GM19240 (cell line): ENCODE measurements around the gene MALT1.
A peak's percentile ranks its signal among the peaks of the same experiment; 100 is the strongest.
"Not testable (repeated sequence)": the region's sequence is repeated elsewhere in the genome, so short reads cannot be mapped to it uniquely, and the experiment has no call there.

ENCODE experiments used
- DNase-seq: peaks from one replicate; pipeline ENCODE4 v3.0.0; 2011; ENCODE audit warnings: low spot score; ENCODE audit not compliant: insufficient read length

MALT1 gene

DNA sequence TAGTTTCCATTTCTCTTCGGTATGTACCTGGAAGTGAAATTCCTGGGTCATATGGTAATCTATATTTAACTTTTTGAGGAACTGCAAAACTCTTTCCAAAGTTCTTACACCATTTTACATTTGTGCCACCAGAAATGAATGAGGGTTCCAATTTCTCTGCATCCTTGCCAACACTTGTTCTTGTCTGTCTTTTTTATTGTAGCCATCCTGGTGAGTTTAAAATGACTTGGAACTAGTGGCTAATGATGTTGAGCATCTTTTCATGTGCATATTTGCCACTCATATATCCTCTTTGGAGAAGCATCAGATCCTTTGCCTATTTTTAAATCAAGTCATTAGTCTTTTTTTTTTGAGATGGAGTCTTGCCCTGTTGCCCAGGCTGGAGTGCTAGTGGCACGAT lies 59.4 kb downstream of the MALT1 start:
- no peak for DNase-seq

- no peak for DNase-seq
These were observed 61.2 kb downstream of the MALT1 start for GRCh38 chr18:58732471-58732870.

DNA sequence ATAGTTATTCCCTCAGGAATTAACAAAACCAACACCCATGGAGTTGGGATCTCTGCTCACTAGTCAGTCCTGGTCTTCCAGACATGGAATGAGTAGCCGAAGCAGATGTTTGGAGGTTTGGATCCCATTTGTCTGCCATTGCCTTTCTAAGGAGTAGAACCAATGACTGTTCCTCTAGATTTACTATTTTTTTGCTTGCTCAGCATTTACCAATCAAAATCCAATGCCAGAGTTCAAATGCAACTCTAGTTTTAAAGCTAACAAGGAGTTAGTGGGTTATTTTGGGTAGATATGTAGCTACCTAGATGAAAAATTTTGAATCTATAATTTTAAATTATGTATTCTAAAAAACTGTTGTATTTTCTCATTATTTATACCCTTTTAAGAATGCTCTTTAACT lies 62.6 kb downstream of the MALT1 start:
- no peak for DNase-seq

GRCh38 chr18:58738322-58738721 lies 67.1 kb downstream of the MALT1 start:
- DNase-seq, result no peak

DNA sequence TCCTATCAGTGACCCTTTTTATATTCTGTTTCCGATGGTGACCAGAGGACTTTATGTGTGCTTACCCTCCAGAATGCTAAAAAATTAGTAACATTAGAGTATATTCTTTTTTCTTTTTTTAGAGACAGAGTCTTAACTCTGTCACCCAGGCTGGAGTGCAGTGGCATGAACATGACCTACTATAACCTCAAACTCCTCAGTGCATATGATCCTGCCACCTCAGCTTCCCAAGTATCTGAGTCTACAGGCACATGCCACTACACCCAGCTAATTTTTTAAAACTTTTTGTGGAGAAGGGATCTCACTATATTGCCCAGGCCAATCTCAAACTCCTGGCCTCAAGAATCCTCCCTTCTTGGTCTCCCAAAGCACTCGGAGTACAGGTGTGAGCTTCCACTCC lies 74.6 kb downstream of the MALT1 start:
- no peak for DNase-seq

DNA sequence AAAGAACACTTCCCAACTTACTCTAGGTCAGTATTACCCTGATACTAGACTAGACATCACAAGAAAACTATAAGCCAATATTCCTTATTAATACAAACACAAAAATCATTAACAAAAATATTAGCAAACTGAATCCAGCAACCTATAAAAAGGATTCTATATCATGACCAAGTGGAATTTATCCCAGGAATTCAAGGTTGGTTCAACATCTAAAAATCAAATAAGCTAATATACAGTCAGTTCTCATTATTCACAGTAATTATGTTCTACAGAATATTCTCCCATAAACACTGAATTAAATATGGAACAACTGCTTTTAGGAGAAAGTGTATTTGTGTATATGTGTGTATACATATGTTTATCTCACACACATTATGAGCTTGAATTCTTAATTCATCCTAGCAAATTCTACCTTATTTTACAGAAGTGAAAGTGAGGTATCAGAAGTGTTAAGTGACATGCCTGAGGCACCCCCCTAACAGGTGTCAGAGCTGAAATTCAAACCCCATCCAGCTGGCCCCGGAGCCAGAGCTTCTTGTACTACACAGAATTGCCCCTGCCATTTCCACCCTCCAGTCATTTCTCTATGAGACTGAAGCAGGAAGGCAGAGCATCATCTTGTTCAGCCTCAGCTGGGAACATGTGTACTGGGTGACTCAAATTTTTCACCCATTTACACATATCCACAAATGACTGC lies 77.8 kb downstream of the MALT1 start:
- no peak for DNase-seq

- no peak for DNase-seq
These were observed 82.7 kb downstream of the MALT1 start for GRCh38 chr18:58753976-58754375.

GRCh38 chr18:58754544-58755068 lies 83.3 kb downstream of the MALT1 start:
- DNase-seq, result no peak

DNA sequence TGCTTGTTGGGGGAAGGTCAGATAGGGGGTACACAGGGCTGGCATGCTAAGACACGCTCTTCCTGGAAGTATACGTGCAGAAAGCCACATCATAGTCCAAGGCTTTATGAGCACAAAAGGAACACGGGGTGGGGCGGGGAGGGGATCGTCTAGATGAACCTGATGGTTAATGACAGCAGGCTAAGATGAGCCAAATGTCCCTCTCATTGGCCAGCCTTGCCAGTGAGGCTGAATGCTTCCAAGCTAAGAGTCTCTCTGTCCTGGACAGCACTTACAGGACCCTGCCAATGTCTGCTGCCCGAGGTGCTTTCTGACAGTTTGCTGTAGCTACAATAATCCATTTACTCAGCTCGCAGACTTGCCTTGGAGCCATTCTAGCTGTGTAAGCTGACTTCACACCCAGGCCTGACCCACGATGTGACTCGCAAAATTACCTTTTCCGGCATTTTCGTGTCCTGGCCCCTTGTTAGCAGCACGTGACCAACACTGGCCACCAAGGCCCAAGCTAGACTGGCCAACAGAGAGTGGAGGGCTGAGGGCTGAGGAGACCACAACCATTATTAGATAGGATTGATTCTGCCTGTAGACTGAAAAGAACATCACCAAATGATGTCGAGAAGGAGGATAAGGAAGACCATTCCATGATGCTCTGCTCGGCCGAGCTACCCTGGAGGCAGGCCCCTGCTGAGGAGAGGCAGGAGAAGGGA lies 84.2 kb downstream of the MALT1 start:
- no peak for DNase-seq

DNA sequence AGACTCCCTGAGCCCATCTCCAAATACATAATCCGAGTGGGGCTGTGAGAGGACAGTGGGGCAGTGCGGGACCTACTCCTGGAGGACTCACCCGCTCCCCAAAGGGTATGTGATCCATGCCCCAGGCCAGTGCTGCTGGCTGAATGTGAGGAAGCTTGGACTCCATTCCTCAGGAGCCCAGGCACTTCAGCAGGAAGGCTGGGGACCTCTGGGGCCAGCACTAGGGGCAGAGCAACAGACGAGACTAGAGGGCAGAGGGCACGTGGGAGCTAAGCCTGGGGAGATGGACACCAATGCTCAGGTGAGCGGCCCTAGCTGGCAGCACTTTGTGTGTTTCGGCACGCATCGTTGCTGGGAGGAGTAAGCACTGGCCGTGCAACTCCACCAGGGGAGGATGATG lies 84.9 kb downstream of the MALT1 start:
- no peak for DNase-seq

DNA sequence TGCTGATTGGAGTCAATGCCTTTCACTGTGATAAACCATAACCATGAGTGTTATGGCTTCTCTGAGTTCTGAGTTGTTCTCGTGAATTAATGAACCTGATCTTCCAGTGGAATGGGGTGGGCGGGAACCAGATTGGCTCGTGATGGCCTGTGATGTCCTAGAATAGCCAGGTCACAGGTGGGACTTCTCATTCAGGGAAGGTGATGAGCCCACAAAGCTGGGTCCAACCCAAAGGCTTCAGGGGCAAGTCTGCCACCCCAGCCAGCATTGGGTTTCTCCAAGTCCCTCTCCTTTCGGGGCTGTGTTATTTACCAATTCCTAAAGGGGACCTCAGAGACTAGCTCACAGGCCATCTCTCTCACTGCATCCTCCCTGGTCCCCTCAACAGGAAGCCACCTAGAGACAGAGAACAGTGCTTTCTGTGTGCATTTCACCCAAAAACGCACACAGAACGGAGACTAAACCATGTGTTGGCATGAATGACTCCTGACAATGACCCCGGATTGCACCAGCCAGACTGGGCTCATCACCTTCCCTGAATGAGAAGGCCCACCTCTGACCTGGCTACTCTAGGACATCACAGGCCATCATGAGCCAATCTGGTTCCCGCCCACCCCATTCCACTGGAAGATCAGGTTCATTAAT lies 85.5 kb downstream of the MALT1 start:
- no peak for DNase-seq

DNA sequence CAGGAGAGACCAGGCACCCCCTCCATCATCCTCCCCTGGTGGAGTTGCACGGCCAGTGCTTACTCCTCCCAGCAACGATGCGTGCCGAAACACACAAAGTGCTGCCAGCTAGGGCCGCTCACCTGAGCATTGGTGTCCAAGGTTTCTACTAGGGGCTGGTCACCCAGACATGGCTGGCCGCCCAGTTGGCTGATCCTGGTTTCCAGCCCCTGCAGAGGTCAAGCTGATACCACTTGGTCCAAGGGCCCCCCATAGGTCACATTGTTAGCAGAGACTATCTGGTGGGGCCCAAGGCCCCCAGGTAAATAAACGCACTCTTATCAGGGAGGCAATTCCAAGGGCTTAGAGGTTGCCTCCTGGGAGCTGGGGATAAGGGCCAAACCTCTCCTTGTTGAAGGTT lies 86.1 kb downstream of the MALT1 start:
- DNase-seq, result not testable (repeated sequence)

GRCh38 chr18:58758046-58758445 lies 86.8 kb downstream of the MALT1 start:
- DNase-seq, result no peak

DNA sequence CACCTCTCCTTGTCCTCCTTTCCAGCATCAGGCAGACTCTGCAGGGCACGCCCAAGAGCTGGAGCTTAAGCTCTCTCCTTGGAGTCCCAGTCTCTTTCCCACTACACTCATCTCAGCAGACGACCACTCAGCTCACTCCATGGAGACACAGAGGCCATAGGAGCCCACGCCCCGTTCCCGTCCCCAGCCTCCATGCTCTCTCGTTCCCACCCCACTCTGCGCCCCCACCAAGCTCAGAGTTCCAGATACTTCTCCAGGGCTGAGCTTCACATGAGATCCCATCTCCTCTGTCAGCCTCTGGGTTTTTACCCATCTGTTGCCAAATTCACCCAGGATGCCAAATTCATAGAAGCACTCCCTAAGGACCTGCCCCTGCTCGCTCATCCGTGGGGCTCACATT lies 87.3 kb downstream of the MALT1 start:
- no peak for DNase-seq

DNA sequence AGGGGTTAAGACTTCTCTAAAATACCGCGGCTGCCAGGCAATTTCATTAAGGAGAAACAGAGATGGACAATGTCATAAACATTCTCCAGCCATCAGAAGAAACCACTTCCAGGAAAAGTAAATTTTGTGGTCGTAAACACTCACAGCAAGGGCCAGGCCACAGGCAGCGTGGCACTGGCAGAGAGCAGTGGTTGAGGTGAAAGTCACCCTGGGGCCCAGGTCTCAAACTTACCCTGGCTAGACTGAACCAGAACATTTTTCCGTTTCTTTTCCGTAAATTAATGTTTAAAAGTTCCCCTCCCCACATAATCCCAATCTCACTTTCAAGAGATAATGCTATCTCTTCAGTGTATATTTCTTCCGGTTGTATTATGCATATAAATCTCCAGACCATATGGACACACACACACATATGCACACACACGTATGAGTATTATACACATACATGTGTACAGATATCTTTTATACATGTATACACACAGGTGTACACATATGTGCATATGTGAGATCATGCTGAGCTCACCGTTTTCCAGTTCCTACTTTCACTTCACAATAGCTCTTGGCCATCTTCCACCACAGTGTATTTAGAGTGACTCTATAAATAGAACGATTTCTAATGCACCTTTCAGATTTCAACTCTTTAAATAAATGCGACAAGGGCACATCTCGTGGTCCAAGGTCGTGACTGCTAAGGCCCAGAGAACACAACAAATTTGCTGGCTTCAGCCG lies 90.1 kb downstream of the MALT1 start:
- no peak for DNase-seq

- no peak for DNase-seq
These were observed 90.9 kb downstream of the MALT1 start for GRCh38 chr18:58761970-58762780.

DNA sequence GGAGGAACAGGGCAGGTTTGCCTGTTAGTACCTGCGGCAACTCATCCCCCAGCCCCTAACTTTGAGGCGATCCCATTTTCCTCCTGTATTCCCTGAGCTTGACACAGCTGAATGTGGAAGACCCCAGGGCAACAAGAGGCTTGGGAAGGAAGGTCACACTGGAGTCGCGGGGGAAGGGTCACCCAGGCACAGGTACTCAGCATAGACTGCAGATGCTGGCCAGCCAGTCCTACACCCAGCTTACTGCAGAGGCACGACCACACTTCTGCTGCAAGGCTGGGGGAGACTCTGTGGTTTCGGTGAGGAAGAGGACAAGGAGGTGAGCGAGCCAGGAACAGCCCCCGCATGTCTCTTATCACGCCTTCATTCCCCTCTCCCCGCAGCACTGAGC lies 91.5 kb downstream of the MALT1 start:
- no peak for DNase-seq

DNA sequence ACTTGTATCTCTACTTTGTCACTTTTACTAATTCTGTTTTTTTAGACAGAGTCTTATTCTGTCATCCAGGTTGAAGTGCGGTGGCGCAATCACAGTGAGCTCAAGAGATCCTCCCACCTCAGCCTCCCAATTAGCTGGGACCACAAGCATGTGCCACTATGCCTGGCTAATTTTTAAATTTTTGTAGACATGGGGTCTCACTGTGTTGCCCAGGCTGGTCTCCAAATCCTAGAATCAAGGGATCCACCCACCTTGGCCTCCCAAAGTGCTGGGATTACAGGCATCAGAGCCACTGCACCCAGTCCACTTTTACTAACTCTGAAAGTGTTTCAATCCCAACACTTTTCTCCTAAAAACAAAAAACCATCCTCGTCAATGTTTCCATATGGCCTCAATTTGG lies 94.9 kb downstream of the MALT1 start:
- DNase-seq, result no peak

- DNase-seq, result no peak
These were observed 95.7 kb downstream of the MALT1 start for GRCh38 chr18:58766946-58767345.

- peak; percentile 75 for DNase-seq
These were observed 97.2 kb downstream of the MALT1 start for GRCh38 chr18:58768293-58768974.
